Measurements from ENCODE around the gene AIRE. TPM values are rescaled to one million over a fixed set of nuclear protein-coding genes. Genes with fewer than 3 reads are reported as not detected.

Gene AIRE
- total RNA-seq, 1 experiment from 2014 or later: 0.09 TPM

DNA sequence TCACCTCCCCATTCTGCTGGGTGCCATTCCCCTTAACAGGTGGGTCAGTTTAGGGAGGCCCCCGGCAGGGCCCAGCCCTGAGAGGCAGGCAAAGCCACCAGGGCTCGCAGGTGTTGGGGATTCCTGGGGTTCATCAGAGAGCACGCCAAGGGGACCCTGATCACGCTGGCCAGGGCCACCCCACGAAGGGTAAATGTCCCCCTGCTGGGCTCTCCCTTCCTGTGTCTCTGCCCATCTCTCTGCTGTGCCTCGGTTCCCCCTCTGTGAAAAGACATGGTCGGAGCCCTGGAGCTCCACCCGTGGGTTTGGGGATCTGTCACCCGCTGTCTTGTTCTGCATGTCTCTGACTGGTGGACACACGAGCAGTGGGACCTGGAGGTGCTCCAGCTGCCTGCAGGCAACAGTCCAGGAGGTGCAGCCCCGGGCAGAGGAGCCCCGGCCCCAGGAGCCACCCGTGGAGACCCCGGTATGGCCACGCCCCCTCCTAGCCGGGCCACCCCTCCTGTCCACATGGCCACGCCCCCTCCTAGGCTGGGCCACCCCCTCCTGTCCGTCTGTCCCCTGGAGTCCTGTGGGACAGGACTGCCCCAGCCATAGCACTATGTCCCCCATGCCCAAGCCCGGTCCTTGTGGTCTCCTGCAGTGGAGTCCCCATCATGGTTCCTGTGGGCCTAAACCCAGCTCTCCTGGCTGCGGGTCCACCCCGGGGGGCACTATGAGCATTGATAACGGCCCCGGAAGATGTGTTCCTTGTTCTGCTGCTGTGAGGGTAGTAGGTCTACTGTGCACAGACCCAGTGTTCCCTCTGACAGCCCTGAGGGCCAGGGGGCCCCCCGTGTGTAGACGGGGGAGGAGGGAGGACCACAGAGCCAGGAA is 6.5 kb downstream of the AIRE start (continued):
- TF ChIP-seq USF2 (CRISPR knock-in tag; IDR thresholded peaks at IDR 0.05): no peak
- TF ChIP-seq, protein P1, sequence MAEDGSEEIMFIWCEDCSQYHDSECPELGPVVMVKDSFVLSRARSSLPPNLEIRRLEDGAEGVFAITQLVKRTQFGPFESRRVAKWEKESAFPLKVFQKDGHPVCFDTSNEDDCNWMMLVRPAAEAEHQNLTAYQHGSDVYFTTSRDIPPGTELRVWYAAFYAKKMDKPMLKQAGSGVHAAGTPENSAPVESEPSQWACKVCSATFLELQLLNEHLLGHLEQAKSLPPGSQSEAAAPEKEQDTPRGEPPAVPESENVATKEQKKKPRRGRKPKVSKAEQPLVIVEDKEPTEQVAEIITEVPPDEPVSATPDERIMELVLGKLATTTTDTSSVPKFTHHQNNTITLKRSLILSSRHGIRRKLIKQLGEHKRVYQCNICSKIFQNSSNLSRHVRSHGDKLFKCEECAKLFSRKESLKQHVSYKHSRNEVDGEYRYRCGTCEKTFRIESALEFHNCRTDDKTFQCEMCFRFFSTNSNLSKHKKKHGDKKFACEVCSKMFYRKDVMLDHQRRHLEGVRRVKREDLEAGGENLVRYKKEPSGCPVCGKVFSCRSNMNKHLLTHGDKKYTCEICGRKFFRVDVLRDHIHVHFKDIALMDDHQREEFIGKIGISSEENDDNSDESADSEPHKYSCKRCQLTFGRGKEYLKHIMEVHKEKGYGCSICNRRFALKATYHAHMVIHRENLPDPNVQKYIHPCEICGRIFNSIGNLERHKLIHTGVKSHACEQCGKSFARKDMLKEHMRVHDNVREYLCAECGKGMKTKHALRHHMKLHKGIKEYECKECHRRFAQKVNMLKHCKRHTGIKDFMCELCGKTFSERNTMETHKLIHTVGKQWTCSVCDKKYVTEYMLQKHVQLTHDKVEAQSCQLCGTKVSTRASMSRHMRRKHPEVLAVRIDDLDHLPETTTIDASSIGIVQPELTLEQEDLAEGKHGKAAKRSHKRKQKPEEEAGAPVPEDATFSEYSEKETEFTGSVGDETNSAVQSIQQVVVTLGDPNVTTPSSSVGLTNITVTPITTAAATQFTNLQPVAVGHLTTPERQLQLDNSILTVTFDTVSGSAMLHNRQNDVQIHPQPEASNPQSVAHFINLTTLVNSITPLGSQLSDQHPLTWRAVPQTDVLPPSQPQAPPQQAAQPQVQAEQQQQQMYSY (CRISPR knock-in tag; IDR thresholded peaks at IDR 0.05): no peak
- no peak for TF ChIP-seq ELF4 (CRISPR knock-in tag; IDR thresholded peaks at IDR 0.05; ENCODE audit: low read depth)
- no peak for TF ChIP-seq CREM (CRISPR knock-in tag; IDR thresholded peaks at IDR 0.05)
- no peak for TF ChIP-seq IRF1 (CRISPR knock-in tag; IDR thresholded peaks at IDR 0.05)
- no peak for TF ChIP-seq ZNF138 (CRISPR knock-in tag; conservative IDR thresholded peaks at IDR 0.05)

GRCh38 chr21:44292812-44293195 is 7.1 kb downstream of the AIRE start:
- Mint-ChIP-seq H3K4me1 (no peaks in the 10 kb centered on the region), H3K27me3 (ENCODE audit: low read depth) (no peaks in the 10 kb centered on the region), H3K27ac (no peak overlapping the region), H3K9me3 (no peaks in the 10 kb centered on the region), H3K4me3 (no peak overlapping the region), H3K36me3 (no peaks in the 10 kb centered on the region)
- DNase-seq (ENCODE audit: low spot score) (no peak), ATAC-seq (no peak)
- POLR2A ChIA-PET: no interaction called here
- CTCF ChIA-PET: no interaction called here
- TF ChIP-seq FOXK1 (CRISPR knock-in tag; IDR thresholded peaks at IDR 0.05) (no peak), ZNF281 (CRISPR knock-in tag; IDR thresholded peaks at IDR 0.05) (no peak), TCF7 (CRISPR knock-in tag; IDR thresholded peaks at IDR 0.05; ENCODE audit: low read depth) (no peak), EMX1 (CRISPR knock-in tag; IDR thresholded peaks at IDR 0.05) (no peak), AR (CRISPR knock-in tag; IDR thresholded peaks at IDR 0.05) (no peak), ZSCAN18 (CRISPR knock-in tag; IDR thresholded peaks at IDR 0.05) (no peak), CBFB (CRISPR knock-in tag; IDR thresholded peaks at IDR 0.05; ENCODE audit: low read depth) (no peak), RELA (CRISPR knock-in tag; IDR thresholded peaks at IDR 0.05; ENCODE audit: borderline replicate concordance) (no peak)
- TF ChIP-seq, protein P2, sequence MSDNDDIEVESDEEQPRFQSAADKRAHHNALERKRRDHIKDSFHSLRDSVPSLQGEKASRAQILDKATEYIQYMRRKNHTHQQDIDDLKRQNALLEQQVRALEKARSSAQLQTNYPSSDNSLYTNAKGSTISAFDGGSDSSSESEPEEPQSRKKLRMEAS (CRISPR knock-in tag; IDR thresholded peaks at IDR 0.05): no peak
- TF ChIP-seq, protein P3, sequence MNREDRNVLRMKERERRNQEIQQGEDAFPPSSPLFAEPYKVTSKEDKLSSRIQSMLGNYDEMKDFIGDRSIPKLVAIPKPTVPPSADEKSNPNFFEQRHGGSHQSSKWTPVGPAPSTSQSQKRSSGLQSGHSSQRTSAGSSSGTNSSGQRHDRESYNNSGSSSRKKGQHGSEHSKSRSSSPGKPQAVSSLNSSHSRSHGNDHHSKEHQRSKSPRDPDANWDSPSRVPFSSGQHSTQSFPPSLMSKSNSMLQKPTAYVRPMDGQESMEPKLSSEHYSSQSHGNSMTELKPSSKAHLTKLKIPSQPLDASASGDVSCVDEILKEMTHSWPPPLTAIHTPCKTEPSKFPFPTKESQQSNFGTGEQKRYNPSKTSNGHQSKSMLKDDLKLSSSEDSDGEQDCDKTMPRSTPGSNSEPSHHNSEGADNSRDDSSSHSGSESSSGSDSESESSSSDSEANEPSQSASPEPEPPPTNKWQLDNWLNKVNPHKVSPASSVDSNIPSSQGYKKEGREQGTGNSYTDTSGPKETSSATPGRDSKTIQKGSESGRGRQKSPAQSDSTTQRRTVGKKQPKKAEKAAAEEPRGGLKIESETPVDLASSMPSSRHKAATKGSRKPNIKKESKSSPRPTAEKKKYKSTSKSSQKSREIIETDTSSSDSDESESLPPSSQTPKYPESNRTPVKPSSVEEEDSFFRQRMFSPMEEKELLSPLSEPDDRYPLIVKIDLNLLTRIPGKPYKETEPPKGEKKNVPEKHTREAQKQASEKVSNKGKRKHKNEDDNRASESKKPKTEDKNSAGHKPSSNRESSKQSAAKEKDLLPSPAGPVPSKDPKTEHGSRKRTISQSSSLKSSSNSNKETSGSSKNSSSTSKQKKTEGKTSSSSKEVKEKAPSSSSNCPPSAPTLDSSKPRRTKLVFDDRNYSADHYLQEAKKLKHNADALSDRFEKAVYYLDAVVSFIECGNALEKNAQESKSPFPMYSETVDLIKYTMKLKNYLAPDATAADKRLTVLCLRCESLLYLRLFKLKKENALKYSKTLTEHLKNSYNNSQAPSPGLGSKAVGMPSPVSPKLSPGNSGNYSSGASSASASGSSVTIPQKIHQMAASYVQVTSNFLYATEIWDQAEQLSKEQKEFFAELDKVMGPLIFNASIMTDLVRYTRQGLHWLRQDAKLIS (CRISPR knock-in tag; IDR thresholded peaks at IDR 0.05; ENCODE audit: borderline replicate concordance): no peak
